ENCODE results near the gene B4GALNT1.

- TF ChIP-seq CTCF (IDR thresholded peaks at IDR 0.05; ENCODE audit: poor library complexity, severe bottlenecking) (no peak), SMC3 (conservative IDR thresholded peaks at IDR 0.05; ENCODE audit: poor library complexity) (no peak), POLR2AphosphoS5 (IDR thresholded peaks at IDR 0.05) (no peak), TAF1 (IDR thresholded peaks at IDR 0.05; ENCODE audit: low read depth) (no peak), EZH2 (IDR thresholded peaks at IDR 0.05; ENCODE audit: borderline replicate concordance, insufficient read depth, low read length, poor library complexity, severe bottlenecking) (no peak), RAD21 (conservative IDR thresholded peaks at IDR 0.05) (no peak), EP300 (conservative IDR thresholded peaks at IDR 0.05; ENCODE audit: poor library complexity, severe bottlenecking) (no peak)
- TF ChIP-seq, protein P1, sequence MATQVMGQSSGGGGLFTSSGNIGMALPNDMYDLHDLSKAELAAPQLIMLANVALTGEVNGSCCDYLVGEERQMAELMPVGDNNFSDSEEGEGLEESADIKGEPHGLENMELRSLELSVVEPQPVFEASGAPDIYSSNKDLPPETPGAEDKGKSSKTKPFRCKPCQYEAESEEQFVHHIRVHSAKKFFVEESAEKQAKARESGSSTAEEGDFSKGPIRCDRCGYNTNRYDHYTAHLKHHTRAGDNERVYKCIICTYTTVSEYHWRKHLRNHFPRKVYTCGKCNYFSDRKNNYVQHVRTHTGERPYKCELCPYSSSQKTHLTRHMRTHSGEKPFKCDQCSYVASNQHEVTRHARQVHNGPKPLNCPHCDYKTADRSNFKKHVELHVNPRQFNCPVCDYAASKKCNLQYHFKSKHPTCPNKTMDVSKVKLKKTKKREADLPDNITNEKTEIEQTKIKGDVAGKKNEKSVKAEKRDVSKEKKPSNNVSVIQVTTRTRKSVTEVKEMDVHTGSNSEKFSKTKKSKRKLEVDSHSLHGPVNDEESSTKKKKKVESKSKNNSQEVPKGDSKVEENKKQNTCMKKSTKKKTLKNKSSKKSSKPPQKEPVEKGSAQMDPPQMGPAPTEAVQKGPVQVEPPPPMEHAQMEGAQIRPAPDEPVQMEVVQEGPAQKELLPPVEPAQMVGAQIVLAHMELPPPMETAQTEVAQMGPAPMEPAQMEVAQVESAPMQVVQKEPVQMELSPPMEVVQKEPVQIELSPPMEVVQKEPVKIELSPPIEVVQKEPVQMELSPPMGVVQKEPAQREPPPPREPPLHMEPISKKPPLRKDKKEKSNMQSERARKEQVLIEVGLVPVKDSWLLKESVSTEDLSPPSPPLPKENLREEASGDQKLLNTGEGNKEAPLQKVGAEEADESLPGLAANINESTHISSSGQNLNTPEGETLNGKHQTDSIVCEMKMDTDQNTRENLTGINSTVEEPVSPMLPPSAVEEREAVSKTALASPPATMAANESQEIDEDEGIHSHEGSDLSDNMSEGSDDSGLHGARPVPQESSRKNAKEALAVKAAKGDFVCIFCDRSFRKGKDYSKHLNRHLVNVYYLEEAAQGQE (IDR thresholded peaks at IDR 0.05; ENCODE audit: borderline replicate concordance), result no peak
Measured at GRCh38 chr12:57606821-57607220, 26.2 kb downstream of the B4GALNT1 start.

Measured in neural cell (in vitro differentiated cells).